ENCODE data around the gene GRK2.

The GRK2 gene

GRCh38 chr11:67255353-67255752, 10.9 kb upstream of the GRK2 start:
- no peak overlapping the region for H3K27ac ChIP-seq
- no peak for TF ChIP-seq CTCF (conservative IDR thresholded peaks at IDR 0.05)

GRCh38 chr11:67255864-67256263, 10.4 kb upstream of the GRK2 start:
- H3K27ac ChIP-seq, result no peak overlapping the region
- no peak for TF ChIP-seq CTCF (conservative IDR thresholded peaks at IDR 0.05)

GRCh38 chr11:67256477-67257135, 9.7 kb upstream of the GRK2 start:
- no peak for TF ChIP-seq CTCF (conservative IDR thresholded peaks at IDR 0.05)

GRCh38 chr11:67260406-67260805, 5.9 kb upstream of the GRK2 start:
- TF ChIP-seq CTCF (conservative IDR thresholded peaks at IDR 0.05), result no peak
- no peak overlapping the region for H3K27ac ChIP-seq

More at GRCh38 chr11:67256477-67257135, 9.7 kb upstream of the GRK2 start:
- peak overlapping the region; percentile 13 for H3K27ac ChIP-seq

GRCh38 chr11:67260885-67261639, 5.2 kb upstream of the GRK2 start:
- peak overlapping the region; percentile 47; the same call in 1 of the 2 replicates for H3K27ac ChIP-seq

GRCh38 chr11:67261640-67261945, 4.7 kb upstream of the GRK2 start:
- H3K27ac ChIP-seq, result peak overlapping the region; percentile 47; the same call in 1 of the 2 replicates
- peak; percentile 76 for TF ChIP-seq CTCF (conservative IDR thresholded peaks at IDR 0.05)

- H3K27ac ChIP-seq, result peak overlapping the region; percentile 47; the same call in 1 of the 2 replicates
- no peak for TF ChIP-seq CTCF (conservative IDR thresholded peaks at IDR 0.05)
Observed at GRCh38 chr11:67261946-67262681, 4.2 kb upstream of the GRK2 start.
